Liver (tissue), 9 donors: ENCODE results near the gene CAMK2N2. TPM values are rescaled to one million over a fixed set of nuclear protein-coding genes. Genes with fewer than 3 reads are reported as not detected.
"Not testable (repeated sequence)": the region's sequence is repeated elsewhere in the genome, so short reads cannot be mapped to it uniquely, and the experiment has no call there.

Source experiments
- DNase-seq: peaks from one replicate; pipeline ENCODE4 v3.0.0-alpha.2; 2017; ENCODE audit warnings: low spot score
- H3K27ac ChIP-seq, 2 donors: one replicate each; pipeline ENCODE4 v1.7.0; 2013; ENCODE audit warnings: inconsistent platforms in 2 of 2, low read length in 2 of 2, control low read depth in 1 of 2, low read depth in 1 of 2, mild to moderate bottlenecking in 1 of 2
- H3K27me3 ChIP-seq, 4 donors: one replicate each; pipeline versions ENCODE4 v1.6.1 to v1.7.0; 2013; ENCODE audit warnings: low read length in 3 of 4, inconsistent platforms in 1 of 4, mild to moderate bottlenecking in 1 of 4, moderate library complexity in 1 of 4; ENCODE audit not compliant: control insufficient read depth in 4 of 4, insufficient read depth in 4 of 4
- H3K36me3 ChIP-seq, 4 donors: one replicate each; pipeline versions ENCODE4 v1.6.1 to v1.7.0; 2013; ENCODE audit warnings: low read length in 3 of 4, mild to moderate bottlenecking in 3 of 4, low read depth in 1 of 4, moderate library complexity in 1 of 4; ENCODE audit not compliant: control insufficient read depth in 4 of 4, insufficient read depth in 3 of 4
- H3K4me1 ChIP-seq, 4 donors: one replicate each; pipeline versions ENCODE4 v1.6.1 to v1.7.0; 2013; ENCODE audit warnings: low read length in 3 of 4, mild to moderate bottlenecking in 3 of 4, moderate library complexity in 1 of 4; ENCODE audit not compliant: control insufficient read depth in 4 of 4, insufficient read depth in 4 of 4
- H3K4me3 ChIP-seq, 3 donors: one replicate each; pipeline versions ENCODE4 v1.6.1 to v1.7.0; 2013; ENCODE audit warnings: low read length in 3 of 3, control low read depth in 1 of 3, low read depth in 1 of 3, mild to moderate bottlenecking in 1 of 3
- H3K9ac ChIP-seq, 2 donors: one replicate each; pipeline ENCODE4 v1.7.0; 2013; ENCODE audit warnings: low read length in 2 of 2, mild to moderate bottlenecking in 2 of 2, moderate library complexity in 2 of 2, control low read depth in 1 of 2, low read depth in 1 of 2
- H3K9me3 ChIP-seq, 4 donors: one replicate each; pipeline versions ENCODE4 v1.6.1 to v1.7.0; 2013; ENCODE audit warnings: low read length in 3 of 4; ENCODE audit not compliant: control insufficient read depth in 4 of 4
- ATF3 ChIP-seq: IDR thresholded peaks from 2 replicates; pipeline ENCODE4 v1.6.1; 2016; ENCODE audit warnings: antibody characterized with exemption
- CTCF ChIP-seq: fragments of 150-350 bp; IDR thresholded peaks from 2 replicates; pipeline ENCODE4 v1.5.1; 2017; ENCODE audit warnings: improper control_type of control experiment, low read depth, low read length; ENCODE audit not compliant: missing input control
- EGR1 ChIP-seq, 2 donors: IDR thresholded peaks; 2 replicates each; pipeline ENCODE4 v1.6.1; 2016 to 2018; ENCODE audit warnings: antibody characterized with exemption in 2 of 2, low read depth in 2 of 2
- FOXA1 ChIP-seq: IDR thresholded peaks from 2 replicates; pipeline ENCODE4 v1.6.1; 2016; ENCODE audit warnings: antibody characterized with exemption
- FOXA2 ChIP-seq: IDR thresholded peaks from 2 replicates; pipeline ENCODE4 v1.6.1; 2016; ENCODE audit warnings: antibody characterized with exemption
- GABPA ChIP-seq, 2 donors: IDR thresholded peaks in 1 of 2; conservative IDR thresholded peaks in 1 of 2; 2 replicates each; pipeline ENCODE4 v1.6.1; 2016; ENCODE audit warnings: antibody characterized with exemption in 2 of 2, mild to moderate bottlenecking in 1 of 2, moderate library complexity in 1 of 2
- HNF4A ChIP-seq, 2 donors: conservative IDR thresholded peaks; 2 replicates each; pipeline ENCODE4 v1.6.1; 2016; ENCODE audit warnings: antibody characterized with exemption in 2 of 2, mild to moderate bottlenecking in 2 of 2
- HNF4G ChIP-seq: IDR thresholded peaks from 2 replicates; pipeline ENCODE4 v1.6.1; 2016; ENCODE audit warnings: antibody characterized with exemption
- JUND ChIP-seq, 2 donors: IDR thresholded peaks; 2 replicates each; pipeline ENCODE4 v1.6.1; 2016; ENCODE audit warnings: antibody characterized with exemption in 2 of 2
- MAX ChIP-seq: IDR thresholded peaks from 2 replicates; pipeline ENCODE4 v1.6.1; 2016; ENCODE audit warnings: antibody characterized with exemption
- NR2F2 ChIP-seq: IDR thresholded peaks from 2 replicates; pipeline ENCODE4 v1.6.1; 2016; ENCODE audit warnings: antibody characterized with exemption
- RAD21 ChIP-seq, 2 donors: IDR thresholded peaks; 2 replicates each; pipeline ENCODE4 v1.6.1; 2016; ENCODE audit warnings: antibody characterized with exemption in 2 of 2, mild to moderate bottlenecking in 2 of 2
- REST ChIP-seq: IDR thresholded peaks from 2 replicates; pipeline ENCODE4 v1.6.1; 2016; ENCODE audit warnings: antibody characterized with exemption, mild to moderate bottlenecking
- RXRA ChIP-seq, 2 donors: IDR thresholded peaks; 2 replicates each; pipeline ENCODE4 v1.6.1; 2017 to 2018; ENCODE audit warnings: antibody characterized with exemption in 2 of 2, mild to moderate bottlenecking in 1 of 2
- SP1 ChIP-seq: IDR thresholded peaks from 2 replicates; pipeline ENCODE4 v1.6.1; 2018; ENCODE audit warnings: antibody characterized with exemption, mild to moderate bottlenecking
- TAF1 ChIP-seq: conservative IDR thresholded peaks from 2 replicates; pipeline ENCODE4 v1.6.1; 2016; ENCODE audit warnings: antibody characterized with exemption, mild to moderate bottlenecking
- YY1 ChIP-seq: IDR thresholded peaks from 2 replicates; pipeline ENCODE4 v1.6.1; 2016; ENCODE audit warnings: antibody characterized with exemption, mild to moderate bottlenecking
- ZBTB33 ChIP-seq: IDR thresholded peaks from 2 replicates; pipeline ENCODE4 v1.6.1; 2016; ENCODE audit warnings: antibody characterized with exemption
- WGBS: extraction: QIAGEN DNeasy Blood & Tissue Kit; methylation state at CpG from one replicate; pipeline ENCODE4 v1.1.7; 2013; 5-methylcytosine and 5-hydroxymethylcytosine counted together
- polyA plus RNA-seq, 2 donors: library from polyadenylated mRNA; stranded (reverse) in 1 of 2; unstranded in 1 of 2; fragments of 200-250 nt in 1 of 2; fragments of >200 nt in 1 of 2; fragmentation: Nextera tagmentation in 1 of 2; extraction: Ambion mirVana in 1 of 2; gene quantifications; one replicate each; pipeline versions ENCODE4 v1.2.1 to v1.2.3, GENCODE V29; 2013 to 2015
- total RNA-seq, 2 donors: library from RNA; depleted of rRNA; stranded (reverse); fragments of >200 nt; gene quantifications; one replicate each; pipeline ENCODE4 v1.2.3, GENCODE V29; 2014
- donor health status: healthy.
- donor health status: healthy.
- donor health status: healthy.
- donor health status: healthy.
- donor health status: healthy.

The CAMK2N2 gene
- total and polyA plus RNA-seq, 4 donors: 0.61 TPM; not detected in 3

- Histone ChIP-seq H3K27ac (no peak overlapping the region), H3K9ac (no peak overlapping the region), H3K27me3 (peaks cover 0 to 6% (median 3%) of the 10 kb centered on the region in 4 donors), H3K9me3 (no peaks in the 10 kb centered on the region), H3K4me1 (peaks cover 0 to 5% (median 0%) of the 10 kb centered on the region in 4 donors), H3K4me3 (no peak overlapping the region), H3K36me3 (no peaks in the 10 kb centered on the region)
- no peak for DNase-seq
- WGBS: 73% methylated on average over 12 of the region's 12 CpGs
- no peak for TF ChIP-seq HNF4G
- TF ChIP-seq CTCF: no peak
- no peak for TF ChIP-seq NR2F2
- no peak for TF ChIP-seq ATF3
- no peak for TF ChIP-seq MAX
- no peak for TF ChIP-seq GABPA (IDR thresholded peaks at IDR 0.05 in 1 of 2, conservative IDR thresholded peaks at IDR 0.05 in 1 of 2)
- TF ChIP-seq TAF1: no peak
- TF ChIP-seq REST: no peak
- no peak for TF ChIP-seq SP1
- TF ChIP-seq FOXA1: no peak
- no peak for TF ChIP-seq JUND (IDR thresholded peaks at IDR 0.05)
- TF ChIP-seq FOXA2: no peak
- no peak for TF ChIP-seq EGR1 (IDR thresholded peaks at IDR 0.05; ENCODE audit: low read depth in 2 of 2)
- TF ChIP-seq YY1: no peak
Observed at GRCh38 chr3:184275381-184275701, 14.0 kb upstream of the CAMK2N2 start.

- H3K4me3 ChIP-seq: no peak overlapping the region
- WGBS: 47% methylated on average over 1 of the region's 1 CpG
- peaks cover 0 to 6% (median 3%) of the 10 kb centered on the region in 4 donors for H3K27me3 ChIP-seq
- no peak for DNase-seq
- H3K36me3 ChIP-seq: no peaks in the 10 kb centered on the region
- no peaks in the 10 kb centered on the region for H3K9me3 ChIP-seq
- no peak overlapping the region for H3K27ac ChIP-seq
- no peak overlapping the region for H3K9ac ChIP-seq
- no peak for TF ChIP-seq MAX
- no peak for TF ChIP-seq YY1
- no peak for TF ChIP-seq HNF4A (conservative IDR thresholded peaks at IDR 0.05)
- TF ChIP-seq REST: no peak
- no peak for TF ChIP-seq ZBTB33
- TF ChIP-seq RXRA (IDR thresholded peaks at IDR 0.05): no peak
- TF ChIP-seq RAD21 (IDR thresholded peaks at IDR 0.05): no peak
- H3K4me1 ChIP-seq: peaks cover 0 to 5% (median 0%) of the 10 kb centered on the region in 4 donors
Observed at GRCh38 chr3:184272269-184272668, 10.9 kb upstream of the CAMK2N2 start.

GRCh38 chr3:184267249-184267648, 5.9 kb upstream of the CAMK2N2 start:
- H3K36me3 ChIP-seq, H3K4me1 ChIP-seq, H3K27me3 ChIP-seq, H3K9ac ChIP-seq, DNase-seq, H3K27ac ChIP-seq, H3K9me3 ChIP-seq, H3K4me3 ChIP-seq: not testable (repeated sequence)
- 90% methylated on average over 1 of the region's 1 CpG for WGBS
